GM12878 (cell line): ENCODE data around the gene PI16. TPM values are rescaled to one million over a fixed set of nuclear protein-coding genes. Genes with fewer than 3 reads are reported as not detected.

Experiments used
- ATAC-seq: fragments of 200-7000 bp; cut with Tn5 transposase; 3 replicates; pipeline ENCODE4 v1.9.1; 2020; ENCODE audit warnings: mild to moderate bottlenecking, moderate library complexity
- BruUV-seq: library from RNA; stranded (reverse); fragments of 400-500 nt; replicated peaks from 2 replicates; lab custom pipeline; 2021; lab: Mats Ljungman, UMichigan
- CTCF ChIA-PET: fragments of 300-600 bp; sonication (Branson Sonifier 250); formaldehyde crosslinking; extraction: SDS; loops from one replicate; lab custom pipeline; 2021; ENCODE audit warnings: inconsistent platforms; lab: Yijun Ruan, JAX
- POLR2A ChIA-PET: fragments of 350-600 bp; formaldehyde crosslinking; extraction: SDS; loops from one replicate; lab custom pipeline; 2021; ENCODE audit warnings: inconsistent platforms; lab: Charles Lee
- RAD21 ChIA-PET: fragments of 300-600 bp; sonication (Branson Sonifier 250); formaldehyde crosslinking; loops from one replicate; lab custom pipeline; 2023; ENCODE audit warnings: antibody characterized with exemption; ENCODE audit not compliant: unreplicated experiment; lab: Charles Lee
- SMC1A ChIA-PET: fragments of 300-600 bp; sonication (Branson Sonifier 250); formaldehyde crosslinking; loops from one replicate; lab custom pipeline; 2023; ENCODE audit not compliant: unreplicated experiment, uncharacterized antibody; lab: Charles Lee
- DNase-seq: peaks from one replicate; pipeline ENCODE4 v3.0.0-alpha.2; 2011; ENCODE audit warnings: low read depth, low spot score
- FAIRE-seq: peaks from 3 replicates; lab custom pipeline; 2011; peaks lifted over from hg19 to GRCh38; lab: Jason Lieb, UNC
- H2AFZ ChIP-seq: 2 replicates; pipeline ENCODE4 v1.6.0; 2011; ENCODE audit warnings: low read depth, low read length, control low read depth; ENCODE audit not compliant: control insufficient read depth
- H3K27ac ChIP-seq: 2 replicates; pipeline ENCODE4 v1.5.1; 2011; ENCODE audit warnings: control low read depth; ENCODE audit not compliant: control insufficient read depth, insufficient read depth
- H3K27me3 ChIP-seq, 2 experiments: replicated peaks in 1 of 2; 2 replicates each; pipeline versions ENCODE4 v1.6.0 to v1.6.1; 2011; ENCODE audit warnings: low read length in 1 of 2; ENCODE audit not compliant: control insufficient read depth in 2 of 2, insufficient read depth in 2 of 2
- H3K36me3 ChIP-seq, 2 experiments: 2 replicates each; pipeline ENCODE4 v1.5.1; 2011; ENCODE audit warnings: low read length in 1 of 2; ENCODE audit not compliant: control insufficient read depth in 2 of 2, insufficient read depth in 2 of 2
- H3K4me1 ChIP-seq: 2 replicates; pipeline ENCODE4 v1.6.1; 2011; ENCODE audit warnings: mild to moderate bottlenecking, low read length, moderate library complexity, mixed read lengths; ENCODE audit not compliant: control insufficient read depth, insufficient read depth
- H3K4me2 ChIP-seq: 2 replicates; pipeline ENCODE4 v1.6.0; 2011; ENCODE audit warnings: control low read depth; ENCODE audit not compliant: control insufficient read depth, insufficient read depth
- H3K4me3 ChIP-seq: fragments of 200-600 bp; sonication (generic); 2 replicates; pipeline ENCODE4 v1.5.1; 2016
- H3K79me2 ChIP-seq: 2 replicates; pipeline ENCODE4 v1.6.0; 2011; ENCODE audit warnings: low read length; ENCODE audit not compliant: control insufficient read depth, insufficient read depth
- H3K9ac ChIP-seq: 2 replicates; pipeline ENCODE4 v1.8.0; 2011; ENCODE audit warnings: low read length, control low read depth, mixed read lengths; ENCODE audit not compliant: control insufficient read depth, insufficient read depth
- H3K9me3 ChIP-seq: replicated peaks from 3 replicates; pipeline ENCODE4 v1.5.1; 2011; ENCODE audit warnings: mild to moderate bottlenecking, low read length; ENCODE audit not compliant: control insufficient read depth, insufficient read depth
- H4K20me1 ChIP-seq: 2 replicates; pipeline ENCODE4 v1.6.0; 2011; ENCODE audit not compliant: control insufficient read depth, insufficient read depth
- CBX5 ChIP-seq: sonication (generic); IDR thresholded peaks from 2 replicates; pipeline ENCODE4 v1.6.1; 2016; ENCODE audit warnings: low read depth, moderate library complexity, mild to moderate bottlenecking, inconsistent platforms
- CEBPB ChIP-seq, 2 experiments: fragments of 150-350 bp in 1 of 2; IDR thresholded peaks; 2 replicates each; pipeline ENCODE4 v1.6.1; 2012 to 2014; ENCODE audit warnings: low read depth in 2 of 2, low read length in 2 of 2, borderline replicate concordance in 1 of 2, inconsistent platforms in 1 of 2
- EGR1 ChIP-seq, 2 experiments: IDR thresholded peaks; 1 replicate in 1 of 2; 2 replicates in 1 of 2; pipeline ENCODE4 v1.6.1; 2011 to 2012; ENCODE audit warnings: low read depth in 2 of 2, low read length in 2 of 2, borderline replicate concordance in 1 of 2, mild to moderate bottlenecking in 1 of 2, moderate library complexity in 1 of 2
- MXI1 ChIP-seq: fragments of 150-350 bp; IDR thresholded peaks from 2 replicates; pipeline ENCODE4 v1.6.1; 2011; ENCODE audit warnings: low read depth, mild to moderate bottlenecking, inconsistent platforms, low read length, improper control_type of control experiment
- ZNF207 ChIP-seq: fragments of 450-650 bp; IDR thresholded peaks from 2 replicates; pipeline ENCODE4 v1.6.1; 2014; ENCODE audit warnings: antibody characterized with exemption, mild to moderate bottlenecking, borderline replicate concordance
- WGBS: methylation state at CpG from one replicate; pipeline ENCODE4 v1.1.6; 2016; ENCODE audit warnings: low lambda C conversion rate; ENCODE audit not compliant: insufficient replicate concordance, insufficient coverage; ENCODE audit errors: missing lambda C conversion rate; 5-methylcytosine and 5-hydroxymethylcytosine counted together
- in situ Hi-C: fragments of 300-500 bp; cut with MboI; formaldehyde crosslinking; loops from 9 replicates; pipeline ENCODE4 v1.14.3; 2018; ENCODE audit warnings: mixed read lengths
- intact Hi-C: fragments of 100-400 bp; cut with micrococcal nuclease; formaldehyde crosslinking; loops from one replicate; pipeline ENCODE4 v1.14.2; 2022; ENCODE audit not compliant: unreplicated experiment
- polyA plus RNA-seq, 11 experiments: library from polyadenylated mRNA; depleted of rRNA in 4 of 11; unstranded in 6 of 11; stranded (reverse) in 5 of 11; fragments of >200 nt; fragmentation: Nextera tagmentation in 4 of 11; fragmentation: Illumina TruSeq in 1 of 11; extraction: Ambion mirVana in 4 of 11; extraction: Trizol in 1 of 11; gene quantifications; 1 replicate in 1 of 11; 2 replicates in 10 of 11; pipeline versions ENCODE4 v1.2.1 to v1.2.3, GENCODE V29; 2011 to 2016; ENCODE audit warnings: inconsistent platforms in 2 of 11, missing spikeins in 2 of 11, low read depth in 1 of 11
- total RNA-seq, 4 experiments: library from RNA; depleted of rRNA in 3 of 4; stranded (reverse); fragments of >200 nt in 3 of 4; fragmentation: Illumina TruSeq in 1 of 4; extraction: Trizol in 1 of 4; gene quantifications; 2 replicates each; pipeline versions ENCODE4 v1.2.1 to v1.2.3, GENCODE V29; 2013 to 2021
- TF ChIP-seq, protein P1 (sequence below): fragments of 450-650 bp; IDR thresholded peaks from 2 replicates; pipeline ENCODE4 v1.6.1; 2017; ENCODE audit warnings: mild to moderate bottlenecking, moderate library complexity
- TF ChIP-seq, protein P2 (sequence below): fragments of 450-650 bp; IDR thresholded peaks from 2 replicates; pipeline ENCODE4 v1.6.1; 2017; ENCODE audit warnings: low read depth, mild to moderate bottlenecking, moderate library complexity
- TF ChIP-seq, protein P3 (sequence below): fragments of 450-650 bp; IDR thresholded peaks from 2 replicates; pipeline ENCODE4 v1.6.1; 2017; ENCODE audit warnings: mild to moderate bottlenecking, low read depth, inconsistent platforms; ENCODE audit not compliant: poor library complexity, severe bottlenecking
- TF ChIP-seq, protein P4 (sequence below): fragments of 150-350 bp; IDR thresholded peaks from 2 replicates; pipeline ENCODE4 v1.6.1; 2016; ENCODE audit warnings: low read depth, low read length

The PI16 gene
- total and polyA plus RNA-seq, 10 of the 15 experiments (the other 5 are each of a cell fraction or from before 2014, with no cell fraction given), result 0.08 to 0.12 TPM; not detected in 8

DNA sequence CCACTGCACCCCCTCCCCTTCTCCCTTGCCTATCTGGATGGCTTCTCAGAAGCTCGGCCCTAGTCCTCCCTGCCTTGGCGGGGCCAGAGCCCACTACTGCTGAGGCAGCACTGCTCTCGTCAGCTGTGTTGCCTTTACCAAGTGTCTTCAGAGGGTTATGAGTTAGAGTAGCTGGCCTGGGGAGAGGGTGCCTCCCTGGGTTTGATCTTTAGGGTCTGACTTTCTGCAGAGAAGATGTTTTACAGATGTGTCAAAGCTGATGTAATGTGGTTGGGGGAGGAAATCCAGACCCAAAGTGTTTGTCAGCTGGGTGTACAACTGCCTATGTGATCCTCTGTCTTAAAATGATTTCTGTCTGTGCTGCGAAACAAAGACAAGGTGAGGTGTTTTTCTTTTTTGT is 30.4 kb upstream of the PI16 start:
- H3K79me2 ChIP-seq, result no peaks in the 10 kb centered on the region
- FAIRE-seq, result no peak
- no peaks in the 10 kb centered on the region for H4K20me1 ChIP-seq
- no peak overlapping the region for H3K4me3 ChIP-seq
- H3K4me1 ChIP-seq, result peaks cover 12% of the 10 kb centered on the region
- DNase-seq, result no peak
- SMC1A ChIA-PET, result interaction anchor here (2.4 kb wide), 1 partner anchor 94 kb away, joined by 7 read pairs; no protein-coding TSS in a partner anchor
- H3K27ac ChIP-seq, result no peak overlapping the region
- H3K4me2 ChIP-seq, result no peak overlapping the region
- WGBS, result 98% methylated on average over 4 of the region's 4 CpGs
- no TSS peak for BruUV-seq
- H3K27me3 ChIP-seq, result no peaks in the 10 kb centered on the region
- in situ Hi-C loops, result no loop called here
- CTCF ChIA-PET, result interaction anchor here (1.3 kb wide), 1 partner anchor 39 kb away, joined by 3 read pairs; no protein-coding TSS in a partner anchor
- no peak overlapping the region for H2AFZ ChIP-seq
- no peak overlapping the region for H3K9ac ChIP-seq
- POLR2A ChIA-PET, result interaction anchor here (1.8 kb wide), 1 partner anchor 10 kb away, joined by 4 read pairs; no protein-coding TSS in a partner anchor
- no peaks in the 10 kb centered on the region for H3K9me3 ChIP-seq
- intact Hi-C loops, result no loop called here
- ATAC-seq, result no peak
- no peak for TF ChIP-seq CBX5
- TF ChIP-seq EGR1 (IDR thresholded peaks at IDR 0.05; ENCODE audit: borderline replicate concordance in 1 of 2, low read depth in 2 of 2, low read length in 2 of 2), result no peak
- TF ChIP-seq, protein P1, sequence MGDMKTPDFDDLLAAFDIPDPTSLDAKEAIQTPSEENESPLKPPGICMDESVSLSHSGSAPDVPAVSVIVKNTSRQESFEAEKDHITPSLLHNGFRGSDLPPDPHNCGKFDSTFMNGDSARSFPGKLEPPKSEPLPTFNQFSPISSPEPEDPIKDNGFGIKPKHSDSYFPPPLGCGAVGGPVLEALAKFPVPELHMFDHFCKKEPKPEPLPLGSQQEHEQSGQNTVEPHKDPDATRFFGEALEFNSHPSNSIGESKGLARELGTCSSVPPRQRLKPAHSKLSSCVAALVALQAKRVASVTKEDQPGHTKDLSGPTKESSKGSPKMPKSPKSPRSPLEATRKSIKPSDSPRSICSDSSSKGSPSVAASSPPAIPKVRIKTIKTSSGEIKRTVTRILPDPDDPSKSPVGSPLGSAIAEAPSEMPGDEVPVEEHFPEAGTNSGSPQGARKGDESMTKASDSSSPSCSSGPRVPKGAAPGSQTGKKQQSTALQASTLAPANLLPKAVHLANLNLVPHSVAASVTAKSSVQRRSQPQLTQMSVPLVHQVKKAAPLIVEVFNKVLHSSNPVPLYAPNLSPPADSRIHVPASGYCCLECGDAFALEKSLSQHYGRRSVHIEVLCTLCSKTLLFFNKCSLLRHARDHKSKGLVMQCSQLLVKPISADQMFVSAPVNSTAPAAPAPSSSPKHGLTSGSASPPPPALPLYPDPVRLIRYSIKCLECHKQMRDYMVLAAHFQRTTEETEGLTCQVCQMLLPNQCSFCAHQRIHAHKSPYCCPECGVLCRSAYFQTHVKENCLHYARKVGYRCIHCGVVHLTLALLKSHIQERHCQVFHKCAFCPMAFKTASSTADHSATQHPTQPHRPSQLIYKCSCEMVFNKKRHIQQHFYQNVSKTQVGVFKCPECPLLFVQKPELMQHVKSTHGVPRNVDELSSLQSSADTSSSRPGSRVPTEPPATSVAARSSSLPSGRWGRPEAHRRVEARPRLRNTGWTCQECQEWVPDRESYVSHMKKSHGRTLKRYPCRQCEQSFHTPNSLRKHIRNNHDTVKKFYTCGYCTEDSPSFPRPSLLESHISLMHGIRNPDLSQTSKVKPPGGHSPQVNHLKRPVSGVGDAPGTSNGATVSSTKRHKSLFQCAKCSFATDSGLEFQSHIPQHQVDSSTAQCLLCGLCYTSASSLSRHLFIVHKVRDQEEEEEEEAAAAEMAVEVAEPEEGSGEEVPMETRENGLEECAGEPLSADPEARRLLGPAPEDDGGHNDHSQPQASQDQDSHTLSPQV, result no peak
- no peak for TF ChIP-seq MXI1
- no peak for TF ChIP-seq CEBPB (IDR thresholded peaks at IDR 0.05; ENCODE audit: borderline replicate concordance in 1 of 2, low read depth in 2 of 2, low read length in 2 of 2)
- TF ChIP-seq, protein P2, sequence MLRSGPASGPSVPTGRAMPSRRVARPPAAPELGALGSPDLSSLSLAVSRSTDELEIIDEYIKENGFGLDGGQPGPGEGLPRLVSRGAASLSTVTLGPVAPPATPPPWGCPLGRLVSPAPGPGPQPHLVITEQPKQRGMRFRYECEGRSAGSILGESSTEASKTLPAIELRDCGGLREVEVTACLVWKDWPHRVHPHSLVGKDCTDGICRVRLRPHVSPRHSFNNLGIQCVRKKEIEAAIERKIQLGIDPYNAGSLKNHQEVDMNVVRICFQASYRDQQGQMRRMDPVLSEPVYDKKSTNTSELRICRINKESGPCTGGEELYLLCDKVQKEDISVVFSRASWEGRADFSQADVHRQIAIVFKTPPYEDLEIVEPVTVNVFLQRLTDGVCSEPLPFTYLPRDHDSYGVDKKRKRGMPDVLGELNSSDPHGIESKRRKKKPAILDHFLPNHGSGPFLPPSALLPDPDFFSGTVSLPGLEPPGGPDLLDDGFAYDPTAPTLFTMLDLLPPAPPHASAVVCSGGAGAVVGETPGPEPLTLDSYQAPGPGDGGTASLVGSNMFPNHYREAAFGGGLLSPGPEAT, result no peak
- TF ChIP-seq, protein P3, sequence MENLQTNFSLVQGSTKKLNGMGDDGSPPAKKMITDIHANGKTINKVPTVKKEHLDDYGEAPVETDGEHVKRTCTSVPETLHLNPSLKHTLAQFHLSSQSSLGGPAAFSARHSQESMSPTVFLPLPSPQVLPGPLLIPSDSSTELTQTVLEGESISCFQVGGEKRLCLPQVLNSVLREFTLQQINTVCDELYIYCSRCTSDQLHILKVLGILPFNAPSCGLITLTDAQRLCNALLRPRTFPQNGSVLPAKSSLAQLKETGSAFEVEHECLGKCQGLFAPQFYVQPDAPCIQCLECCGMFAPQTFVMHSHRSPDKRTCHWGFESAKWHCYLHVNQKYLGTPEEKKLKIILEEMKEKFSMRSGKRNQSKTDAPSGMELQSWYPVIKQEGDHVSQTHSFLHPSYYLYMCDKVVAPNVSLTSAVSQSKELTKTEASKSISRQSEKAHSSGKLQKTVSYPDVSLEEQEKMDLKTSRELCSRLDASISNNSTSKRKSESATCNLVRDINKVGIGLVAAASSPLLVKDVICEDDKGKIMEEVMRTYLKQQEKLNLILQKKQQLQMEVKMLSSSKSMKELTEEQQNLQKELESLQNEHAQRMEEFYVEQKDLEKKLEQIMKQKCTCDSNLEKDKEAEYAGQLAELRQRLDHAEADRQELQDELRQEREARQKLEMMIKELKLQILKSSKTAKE, result no peak
- TF ChIP-seq, protein P4, sequence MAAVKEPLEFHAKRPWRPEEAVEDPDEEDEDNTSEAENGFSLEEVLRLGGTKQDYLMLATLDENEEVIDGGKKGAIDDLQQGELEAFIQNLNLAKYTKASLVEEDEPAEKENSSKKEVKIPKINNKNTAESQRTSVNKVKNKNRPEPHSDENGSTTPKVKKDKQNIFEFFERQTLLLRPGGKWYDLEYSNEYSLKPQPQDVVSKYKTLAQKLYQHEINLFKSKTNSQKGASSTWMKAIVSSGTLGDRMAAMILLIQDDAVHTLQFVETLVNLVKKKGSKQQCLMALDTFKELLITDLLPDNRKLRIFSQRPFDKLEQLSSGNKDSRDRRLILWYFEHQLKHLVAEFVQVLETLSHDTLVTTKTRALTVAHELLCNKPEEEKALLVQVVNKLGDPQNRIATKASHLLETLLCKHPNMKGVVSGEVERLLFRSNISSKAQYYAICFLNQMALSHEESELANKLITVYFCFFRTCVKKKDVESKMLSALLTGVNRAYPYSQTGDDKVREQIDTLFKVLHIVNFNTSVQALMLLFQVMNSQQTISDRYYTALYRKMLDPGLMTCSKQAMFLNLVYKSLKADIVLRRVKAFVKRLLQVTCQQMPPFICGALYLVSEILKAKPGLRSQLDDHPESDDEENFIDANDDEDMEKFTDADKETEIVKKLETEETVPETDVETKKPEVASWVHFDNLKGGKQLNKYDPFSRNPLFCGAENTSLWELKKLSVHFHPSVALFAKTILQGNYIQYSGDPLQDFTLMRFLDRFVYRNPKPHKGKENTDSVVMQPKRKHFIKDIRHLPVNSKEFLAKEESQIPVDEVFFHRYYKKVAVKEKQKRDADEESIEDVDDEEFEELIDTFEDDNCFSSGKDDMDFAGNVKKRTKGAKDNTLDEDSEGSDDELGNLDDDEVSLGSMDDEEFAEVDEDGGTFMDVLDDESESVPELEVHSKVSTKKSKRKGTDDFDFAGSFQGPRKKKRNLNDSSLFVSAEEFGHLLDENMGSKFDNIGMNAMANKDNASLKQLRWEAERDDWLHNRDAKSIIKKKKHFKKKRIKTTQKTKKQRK, result no peak
- TF ChIP-seq ZNF207, result no peak
- RAD21 ChIA-PET, result no interaction called here
- H3K36me3 ChIP-seq, result peaks cover 0 to 12% of the 10 kb centered on the region in 2 experiments; a peak in 1 of 4 replicates
